B cell (primary cell): Measurements from ENCODE around the gene B4GALT3. TPM values are rescaled to one million over a fixed set of nuclear protein-coding genes. Genes with fewer than 3 reads are reported as not detected.

ENCODE experiments used
- ATAC-seq: fragments of 200-7000 bp; cut with Tn5 transposase; one replicate; pipeline ENCODE4 v1.10.0; 2021; ENCODE audit warnings: low read depth, mild to moderate bottlenecking, moderate number of reproducible peaks, moderate library complexity
- CTCF ChIA-PET: fragments of 350-600 bp; sonication (Branson Sonifier 250); formaldehyde crosslinking; loops from one replicate; lab custom pipeline; 2021; ENCODE audit warnings: antibody characterized with exemption, inconsistent platforms; lab: Charles Lee
- POLR2A ChIA-PET: fragments of 350-600 bp; sonication (Branson Sonifier 250); formaldehyde crosslinking; loops from one replicate; lab custom pipeline; 2021; ENCODE audit warnings: antibody characterized with exemption; lab: Charles Lee
- DNase-seq: peaks from one replicate; pipeline ENCODE4 v3.0.0; 2013
- H2AFZ ChIP-seq: 2 replicates; pipeline ENCODE4 v1.6.1; 2012; ENCODE audit warnings: mild to moderate bottlenecking, low read depth, low read length; ENCODE audit not compliant: insufficient read depth, poor library complexity, severe bottlenecking
- H3K27ac ChIP-seq, 2 donors: 1 replicate in 1 of 2; 2 replicates in 1 of 2; pipeline ENCODE4 v1.5.1; 2012 to 2013; ENCODE audit warnings: low read length in 2 of 2, mild to moderate bottlenecking in 2 of 2, moderate library complexity in 1 of 2
- H3K27me3 ChIP-seq, 4 experiments: fragments of 200-600 bp in 1 of 4; sonication (generic) in 1 of 4; replicated peaks in 1 of 4; 1 replicate in 2 of 4; 2 replicates in 2 of 4; pipeline versions ENCODE4 v1.6.1 to v1.7.0; 2013 to 2016; ENCODE audit warnings: low read length in 3 of 4, mild to moderate bottlenecking in 2 of 4, mixed read lengths in 1 of 4, moderate library complexity in 1 of 4; ENCODE audit not compliant: insufficient read depth in 4 of 4, control insufficient read depth in 3 of 4; ENCODE audit errors: control extremely low read depth in 1 of 4
- H3K36me3 ChIP-seq, 2 experiments: replicated peaks in 1 of 2; 1 replicate in 1 of 2; 2 replicates in 1 of 2; pipeline versions ENCODE4 v1.6.1 to v1.7.1; 2013; ENCODE audit warnings: low read length in 1 of 2; ENCODE audit not compliant: insufficient read depth in 2 of 2, control insufficient read depth in 1 of 2; ENCODE audit errors: control extremely low read depth in 1 of 2, extremely low read depth in 1 of 2
- H3K4me1 ChIP-seq, 2 donors: fragments of 200-600 bp in 1 of 2; sonication (generic) in 1 of 2; 1 replicate in 1 of 2; 2 replicates in 1 of 2; pipeline versions ENCODE4 v1.5.1 to v1.6.1; 2013 to 2017; ENCODE audit warnings: low read length in 2 of 2; ENCODE audit not compliant: control insufficient read depth in 2 of 2, insufficient read depth in 2 of 2
- H3K4me2 ChIP-seq: replicated peaks from 2 replicates; pipeline ENCODE3; 2012; ENCODE audit warnings: mild to moderate bottlenecking, low read depth, low read length; ENCODE audit not compliant: poor library complexity, severe bottlenecking
- H3K4me3 ChIP-seq, 5 experiments: fragments of 200-600 bp in 1 of 5; sonication (generic) in 1 of 5; 1 replicate in 3 of 5; 2 replicates in 2 of 5; pipeline versions ENCODE4 v1.5.1 to v1.7.0; 2011 to 2016; ENCODE audit warnings: low read length in 4 of 5, mild to moderate bottlenecking in 4 of 5, low read depth in 2 of 5, control low read depth in 1 of 5, moderate library complexity in 1 of 5; ENCODE audit not compliant: insufficient read depth in 1 of 5; ENCODE audit errors: control extremely low read depth in 1 of 5, extremely low read depth in 1 of 5
- H3K79me2 ChIP-seq: fragments of 200-600 bp; sonication (generic); one replicate; pipeline ENCODE4 v1.6.0; 2016; ENCODE audit warnings: low read length; ENCODE audit not compliant: control insufficient read depth, insufficient read depth
- H3K9ac ChIP-seq: fragments of 200-600 bp; sonication (generic); 2 replicates; pipeline ENCODE4 v1.6.1; 2017; ENCODE audit warnings: mild to moderate bottlenecking, low read length, moderate library complexity
- H3K9me3 ChIP-seq, 3 donors: one replicate each; pipeline versions ENCODE4 v1.6.1 to v1.7.1; 2013; ENCODE audit warnings: low read length in 2 of 3; ENCODE audit not compliant: control insufficient read depth in 2 of 3, insufficient read depth in 1 of 3; ENCODE audit errors: control extremely low read depth in 1 of 3
- H4K20me1 ChIP-seq: 2 replicates; pipeline ENCODE4 v1.6.0; 2012; ENCODE audit warnings: mild to moderate bottlenecking, low read length; ENCODE audit not compliant: insufficient read depth, control insufficient read depth, poor library complexity, severe bottlenecking
- H3K27ac Mint-ChIP-seq: one replicate; pipeline ENCODE4 v1.8.0; 2021; ENCODE audit warnings: mixed read lengths
- H3K27me3 Mint-ChIP-seq: one replicate; pipeline ENCODE4 v1.8.0; 2021; ENCODE audit warnings: mixed read lengths
- H3K4me1 Mint-ChIP-seq: one replicate; pipeline ENCODE4 v1.8.0; 2021; ENCODE audit warnings: mixed read lengths
- H3K4me3 Mint-ChIP-seq: one replicate; pipeline ENCODE4 v1.8.0; 2021; ENCODE audit warnings: mixed read lengths
- H3K9me3 Mint-ChIP-seq: one replicate; pipeline ENCODE4 v1.8.0; 2022; ENCODE audit warnings: mixed read lengths; ENCODE audit not compliant: insufficient read depth
- EZH2 ChIP-seq: IDR thresholded peaks from 2 replicates; pipeline ENCODE4 v1.6.1; 2012; ENCODE audit warnings: borderline replicate concordance, low read depth, mild to moderate bottlenecking, moderate library complexity, low read length; ENCODE audit not compliant: insufficient read depth, poor library complexity, severe bottlenecking
- WGBS: methylation state at CpG from one replicate; pipeline ENCODE4 v1.1.5; 2013; ENCODE audit warnings: missing lambda C conversion rate; ENCODE audit not compliant: insufficient coverage; 5-methylcytosine and 5-hydroxymethylcytosine counted together
- intact Hi-C: fragments of 100-400 bp; cut with micrococcal nuclease; formaldehyde crosslinking; loops from one replicate; pipeline ENCODE4 v1.10.0; 2022
- polyA plus RNA-seq: library from polyadenylated mRNA; depleted of rRNA; stranded (reverse); fragments of >200 nt; gene quantifications from 2 replicates; pipeline ENCODE4 v1.2.3, GENCODE V29; 2012
- total RNA-seq, 2 donors: library from RNA; stranded (reverse); fragments of 120-200 nt in 1 of 2; gene quantifications; 1 replicate in 1 of 2; 2 replicates in 1 of 2; pipeline versions ENCODE4 v1.2.3 to v1.2.4, GENCODE V29; 2013 to 2022
- TF ChIP-seq, protein P1 (sequence below): fragments of 200-600 bp; IDR thresholded peaks from one replicate; pipeline ENCODE4 v1.8.0; 2022; ENCODE audit warnings: antibody characterized with exemption, mild to moderate bottlenecking

B4GALT3 gene
- total and polyA plus RNA-seq, 2 donors (not counting 1 experiment from before 2014, with no cell fraction given) = 37.6 to 59.6 TPM

DNA sequence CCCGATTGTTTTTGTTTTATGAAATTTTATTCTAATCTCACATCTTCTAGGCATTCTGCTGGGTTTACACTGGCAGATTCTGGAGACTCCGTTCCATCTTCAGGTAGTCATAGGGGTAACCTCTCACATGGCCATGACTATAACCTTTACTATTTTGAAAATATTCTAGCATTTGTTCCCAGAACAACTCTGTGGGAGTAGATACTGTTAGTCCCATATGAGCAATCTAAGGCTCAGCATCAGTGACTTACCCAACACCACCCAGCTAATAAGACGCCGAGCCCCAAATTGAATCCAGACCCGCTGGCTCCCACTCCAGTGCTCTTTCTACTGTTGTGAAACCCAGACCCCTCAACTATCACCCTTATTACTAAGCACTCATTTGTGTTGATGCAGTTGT is 11.7 kb upstream of the B4GALT3 start:
- H3K79me2 ChIP-seq = peaks cover 26% of the 10 kb centered on the region
- WGBS = 100% methylated on average over 2 of the region's 5 CpGs
- H4K20me1 ChIP-seq = no peaks in the 10 kb centered on the region
- H3K4me3 ChIP-seq = no peak overlapping the region
- ChIA-PET POLR2A (no interaction called here), CTCF (interaction anchor here (0.9 kb wide), 1 partner anchor 13 kb away, joined by 4 read pairs; the partner anchor contains the start of gene NDUFS2)
- H3K36me3 ChIP-seq = no peaks in the 10 kb centered on the region
- TF ChIP-seq, protein P1, sequence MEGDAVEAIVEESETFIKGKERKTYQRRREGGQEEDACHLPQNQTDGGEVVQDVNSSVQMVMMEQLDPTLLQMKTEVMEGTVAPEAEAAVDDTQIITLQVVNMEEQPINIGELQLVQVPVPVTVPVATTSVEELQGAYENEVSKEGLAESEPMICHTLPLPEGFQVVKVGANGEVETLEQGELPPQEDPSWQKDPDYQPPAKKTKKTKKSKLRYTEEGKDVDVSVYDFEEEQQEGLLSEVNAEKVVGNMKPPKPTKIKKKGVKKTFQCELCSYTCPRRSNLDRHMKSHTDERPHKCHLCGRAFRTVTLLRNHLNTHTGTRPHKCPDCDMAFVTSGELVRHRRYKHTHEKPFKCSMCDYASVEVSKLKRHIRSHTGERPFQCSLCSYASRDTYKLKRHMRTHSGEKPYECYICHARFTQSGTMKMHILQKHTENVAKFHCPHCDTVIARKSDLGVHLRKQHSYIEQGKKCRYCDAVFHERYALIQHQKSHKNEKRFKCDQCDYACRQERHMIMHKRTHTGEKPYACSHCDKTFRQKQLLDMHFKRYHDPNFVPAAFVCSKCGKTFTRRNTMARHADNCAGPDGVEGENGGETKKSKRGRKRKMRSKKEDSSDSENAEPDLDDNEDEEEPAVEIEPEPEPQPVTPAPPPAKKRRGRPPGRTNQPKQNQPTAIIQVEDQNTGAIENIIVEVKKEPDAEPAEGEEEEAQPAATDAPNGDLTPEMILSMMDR = no peak
- TF ChIP-seq EZH2 = no peak
- peak overlapping the region; percentile 61 for H3K27ac Mint-ChIP-seq
- H3K9me3 ChIP-seq = no peaks in the 10 kb centered on the region
- peak overlapping the region in 1 of 2 donors; percentile 53 for H3K27ac ChIP-seq
- H3K4me1 ChIP-seq = peaks cover 67 to 82% of the 10 kb centered on the region in 2 donors
- no peak overlapping the region for H3K4me3 Mint-ChIP-seq
- H3K27me3 Mint-ChIP-seq = no peaks in the 10 kb centered on the region
- H3K4me1 Mint-ChIP-seq = peaks cover 72% of the 10 kb centered on the region
- H2AFZ ChIP-seq = no peak overlapping the region
- H3K27me3 ChIP-seq = no peaks in the 10 kb centered on the region
- ATAC-seq (no peak), DNase-seq (no peak)
- H3K4me2 ChIP-seq = no peak overlapping the region
- no peak overlapping the region for H3K9ac ChIP-seq
- intact Hi-C loops = loop anchor here (5.0 kb wide), 1 partner anchor 37 kb away; the partner anchor contains the start of gene UFC1
- no peaks in the 10 kb centered on the region for H3K9me3 Mint-ChIP-seq

DNA sequence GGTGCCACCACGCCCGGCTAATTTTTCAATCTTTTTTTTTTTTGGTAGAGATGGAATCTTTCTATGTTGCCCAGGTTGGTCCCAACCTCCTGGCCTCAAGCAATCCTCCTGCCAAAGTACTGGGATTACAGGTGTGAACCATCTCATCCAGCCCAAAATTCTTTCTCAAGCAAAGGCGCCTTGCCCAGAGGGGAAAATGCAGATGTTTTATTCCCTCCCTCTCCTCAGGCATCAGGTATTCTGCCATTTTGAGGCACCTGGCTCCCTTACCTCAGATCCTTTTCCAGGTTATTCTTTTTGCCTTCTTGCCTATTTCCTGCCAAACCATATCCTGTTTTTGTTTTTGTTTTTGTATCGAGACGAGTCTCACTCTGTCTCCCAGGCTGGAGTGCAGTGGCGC is 11.1 kb upstream of the B4GALT3 start:
- peaks cover 67 to 82% of the 10 kb centered on the region in 2 donors for H3K4me1 ChIP-seq
- H3K27me3 ChIP-seq = no peaks in the 10 kb centered on the region
- ChIA-PET CTCF (interaction anchor here (0.6 to 1.0 kb wide), 5 partner anchors 13 to 101 kb away, joined by 3 to 4 read pairs (median 4); partner anchors contain the start of gene NDUFS2), POLR2A (interaction anchor here (0.6 to 1.2 kb wide), 2 partner anchors 14 to 24 kb away, joined by 3 to 9 read pairs; no protein-coding TSS in a partner anchor)
- H3K4me2 ChIP-seq = peak overlapping the region; percentile 5
- H3K27ac ChIP-seq = peak overlapping the region; percentile 2 to 86
- DNase-seq (no peak), ATAC-seq (no peak)
- H3K4me3 ChIP-seq = no peak overlapping the region
- H3K79me2 ChIP-seq = peaks cover 26% of the 10 kb centered on the region
- Mint-ChIP-seq H3K27ac (peak overlapping the region; percentile 43), H3K9me3 (no peaks in the 10 kb centered on the region), H3K27me3 (no peaks in the 10 kb centered on the region), H3K4me1 (peaks cover 73% of the 10 kb centered on the region), H3K4me3 (no peak overlapping the region)
- intact Hi-C loops = loop anchor here (5.0 kb wide), 1 partner anchor 36 kb away; the partner anchor contains the start of gene UFC1
- no peaks in the 10 kb centered on the region for H3K9me3 ChIP-seq
- TF ChIP-seq EZH2 = no peak
- TF ChIP-seq, protein P1 = no peak
- no peak overlapping the region for H2AFZ ChIP-seq
- WGBS = no CpG with 5 or more reads among the region's 6 CpGs
- H4K20me1 ChIP-seq = no peaks in the 10 kb centered on the region
- no peaks in the 10 kb centered on the region for H3K36me3 ChIP-seq
- no peak overlapping the region for H3K9ac ChIP-seq
